NOMO-1 treated with dmso at 0.1 percent for 144 hours (cell line): ENCODE results near the gene URGCP.

Experiments
- DNase-seq: peaks from one replicate; lab custom pipeline; 2025; ENCODE audit not compliant: unreplicated experiment; lab: John Stamatoyannopoulos, UW

The URGCP gene

DNA sequence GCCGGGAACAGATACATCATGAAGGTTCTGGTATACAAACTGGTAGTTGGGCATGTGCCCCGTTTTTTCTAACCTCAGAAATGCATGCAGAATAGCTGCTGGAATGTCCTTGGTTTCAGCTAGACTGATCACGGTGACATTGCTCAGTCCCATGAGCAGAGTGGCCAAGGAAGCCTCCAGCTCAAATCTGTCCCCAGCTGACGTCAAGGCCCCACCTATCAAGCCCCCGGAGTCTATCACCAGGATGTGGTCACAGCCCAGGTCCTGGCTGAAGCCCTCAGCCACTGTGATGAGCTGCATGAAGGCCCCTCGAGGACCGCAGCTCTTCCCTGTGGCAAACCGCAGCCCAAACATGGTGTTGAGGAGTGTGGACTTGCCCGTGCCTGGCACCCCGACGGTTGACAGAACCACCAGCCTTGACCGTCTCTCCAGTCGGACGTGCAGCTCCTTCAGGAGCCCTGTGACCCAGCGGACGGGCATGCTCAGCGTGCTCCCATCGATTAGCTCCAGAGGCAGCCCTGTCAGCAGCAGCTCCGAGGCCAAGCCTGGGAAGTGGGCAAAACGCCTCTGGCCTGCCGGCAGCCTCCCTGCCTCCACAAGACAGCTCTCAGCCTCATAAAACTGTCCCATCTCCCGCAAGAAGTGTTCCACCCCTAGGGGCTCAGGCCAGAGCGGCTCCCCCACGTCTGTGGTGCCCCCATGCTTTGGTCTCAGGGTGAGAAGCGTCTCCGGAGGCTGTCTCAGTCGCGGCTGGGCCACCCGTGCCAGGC lies 29.2 kb downstream of the URGCP start:
- DNase-seq = no peak

DNA sequence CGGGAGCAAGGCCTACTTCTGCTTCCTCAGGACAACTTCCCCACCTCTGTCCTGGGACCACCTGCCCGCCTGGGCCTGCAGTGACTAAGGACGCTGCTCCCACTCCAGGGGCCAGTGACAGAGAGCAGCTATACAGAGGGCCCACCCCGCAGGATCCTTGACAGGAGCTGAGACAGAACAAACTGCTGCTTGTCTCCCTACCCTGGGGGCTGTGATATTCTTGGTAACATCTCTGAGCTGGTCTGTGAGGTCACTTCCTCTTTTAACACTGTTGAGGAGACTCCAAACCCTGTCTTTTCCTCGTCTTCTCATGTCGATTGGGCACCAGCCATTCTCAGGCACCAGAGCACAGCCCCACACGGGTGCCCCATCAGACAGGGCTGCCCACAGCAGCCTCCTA lies 30.2 kb downstream of the URGCP start:
- peak; percentile 50 for DNase-seq

DNA sequence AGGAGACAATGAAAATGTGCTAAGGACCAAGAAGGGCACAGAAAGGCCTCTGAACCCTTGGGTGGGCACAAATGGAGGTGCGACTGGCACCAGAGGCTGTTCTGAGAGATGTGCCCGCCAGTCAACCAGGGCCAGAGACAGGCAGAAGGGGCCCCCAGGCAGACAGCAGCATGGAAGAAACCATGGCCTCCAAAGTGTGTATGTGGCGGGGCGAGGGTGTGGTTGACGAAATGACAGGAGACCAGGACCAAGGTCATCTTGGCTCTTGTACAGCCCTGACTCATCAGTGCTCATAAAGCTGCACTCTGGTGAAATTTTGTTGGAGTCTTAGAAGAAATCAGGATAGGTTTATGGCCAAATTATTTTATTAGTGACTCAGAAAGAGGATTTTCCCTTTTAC lies 33.1 kb downstream of the URGCP start:
- DNase-seq = no peak

DNA sequence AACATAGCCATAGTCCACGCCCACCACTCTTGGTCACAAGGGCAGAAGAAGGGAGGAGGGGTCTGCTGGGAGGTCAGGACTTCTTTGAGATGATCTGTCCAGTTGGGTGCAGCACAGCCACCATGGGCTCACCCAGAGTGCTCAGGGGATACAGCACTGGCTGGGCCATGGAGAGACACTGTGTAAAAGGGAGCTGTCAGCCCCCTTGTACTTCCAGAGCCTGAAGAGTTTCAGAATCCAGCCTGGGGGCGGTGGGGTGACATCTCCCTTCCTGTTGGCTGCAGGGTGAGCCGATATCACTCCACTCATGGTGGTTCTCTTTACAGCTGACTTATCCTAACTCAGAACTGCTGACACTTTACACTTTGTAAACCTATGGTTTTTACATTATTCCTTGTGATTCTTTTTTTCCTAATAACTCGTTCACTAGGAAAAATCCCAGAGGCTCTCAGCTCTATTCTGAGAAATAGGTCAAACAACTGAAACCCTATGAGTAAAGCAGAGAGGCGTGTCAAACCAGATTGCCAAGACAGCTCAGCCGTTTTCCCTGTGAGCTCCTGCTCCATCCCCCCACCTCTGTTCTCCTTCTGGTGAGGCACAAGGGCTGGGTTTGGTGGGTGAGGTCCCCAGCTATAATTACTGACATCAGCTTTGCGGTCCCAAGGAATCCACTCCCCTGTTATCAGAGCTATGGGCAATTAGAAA lies 33.8 kb downstream of the URGCP start:
- DNase-seq = no peak

DNA sequence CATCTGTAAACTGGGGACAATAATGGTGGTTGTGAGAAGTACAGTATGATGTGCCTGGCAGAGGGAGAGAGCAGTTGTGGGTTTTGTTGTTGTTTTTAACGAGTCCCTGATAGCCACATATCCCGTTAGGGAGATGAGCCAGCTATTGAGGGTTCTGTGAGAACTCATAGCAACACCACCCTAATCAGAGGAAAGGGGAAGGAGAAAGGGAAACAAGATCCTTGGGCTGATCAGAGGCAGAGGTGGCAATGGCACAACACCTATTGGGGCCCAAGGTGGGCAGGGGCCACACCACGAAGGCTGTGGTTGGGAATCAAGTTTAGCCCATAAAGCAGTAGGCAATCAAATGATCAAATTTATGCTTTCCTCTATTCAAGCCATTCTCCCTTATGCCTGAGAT lies 35.3 kb downstream of the URGCP start:
- DNase-seq = no peak

DNA sequence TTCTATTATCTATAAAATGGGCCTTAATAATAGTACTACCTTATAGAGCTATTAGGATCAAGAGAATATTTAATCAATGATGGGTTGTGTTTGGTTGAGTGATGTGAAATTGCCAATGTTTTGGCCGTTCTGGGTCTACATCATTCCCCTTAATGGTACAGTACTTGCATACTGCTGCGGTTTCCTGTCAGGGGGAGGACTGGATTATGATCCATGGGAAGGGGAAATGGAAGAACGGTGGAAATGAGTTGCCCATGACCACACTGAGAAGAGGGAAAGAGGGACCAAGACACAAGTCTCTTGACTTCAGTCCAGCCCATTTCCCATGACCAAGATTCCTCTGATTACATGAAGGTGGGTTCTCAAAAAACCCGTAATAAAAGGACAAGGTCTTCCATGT lies 36.1 kb downstream of the URGCP start:
- no peak for DNase-seq

DNA sequence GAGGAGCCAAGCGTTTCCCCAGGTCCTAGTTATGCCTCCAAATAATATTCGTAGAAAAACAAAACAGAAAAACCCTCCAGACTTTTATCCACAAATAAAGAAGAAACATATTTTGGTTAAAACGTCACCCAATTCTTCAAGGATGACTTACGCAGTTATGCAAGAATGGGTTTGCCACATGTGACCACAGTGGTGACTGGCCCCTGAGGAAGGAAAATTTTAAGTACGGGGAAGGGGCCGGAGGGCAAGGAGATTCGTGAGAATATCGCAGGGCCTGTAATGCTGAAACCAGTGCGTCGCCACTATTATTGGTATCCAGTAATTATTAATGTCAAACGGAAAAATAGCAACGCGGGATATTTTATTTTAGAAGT lies 36.5 kb downstream of the URGCP start:
- peak; percentile 73 for DNase-seq

DNA sequence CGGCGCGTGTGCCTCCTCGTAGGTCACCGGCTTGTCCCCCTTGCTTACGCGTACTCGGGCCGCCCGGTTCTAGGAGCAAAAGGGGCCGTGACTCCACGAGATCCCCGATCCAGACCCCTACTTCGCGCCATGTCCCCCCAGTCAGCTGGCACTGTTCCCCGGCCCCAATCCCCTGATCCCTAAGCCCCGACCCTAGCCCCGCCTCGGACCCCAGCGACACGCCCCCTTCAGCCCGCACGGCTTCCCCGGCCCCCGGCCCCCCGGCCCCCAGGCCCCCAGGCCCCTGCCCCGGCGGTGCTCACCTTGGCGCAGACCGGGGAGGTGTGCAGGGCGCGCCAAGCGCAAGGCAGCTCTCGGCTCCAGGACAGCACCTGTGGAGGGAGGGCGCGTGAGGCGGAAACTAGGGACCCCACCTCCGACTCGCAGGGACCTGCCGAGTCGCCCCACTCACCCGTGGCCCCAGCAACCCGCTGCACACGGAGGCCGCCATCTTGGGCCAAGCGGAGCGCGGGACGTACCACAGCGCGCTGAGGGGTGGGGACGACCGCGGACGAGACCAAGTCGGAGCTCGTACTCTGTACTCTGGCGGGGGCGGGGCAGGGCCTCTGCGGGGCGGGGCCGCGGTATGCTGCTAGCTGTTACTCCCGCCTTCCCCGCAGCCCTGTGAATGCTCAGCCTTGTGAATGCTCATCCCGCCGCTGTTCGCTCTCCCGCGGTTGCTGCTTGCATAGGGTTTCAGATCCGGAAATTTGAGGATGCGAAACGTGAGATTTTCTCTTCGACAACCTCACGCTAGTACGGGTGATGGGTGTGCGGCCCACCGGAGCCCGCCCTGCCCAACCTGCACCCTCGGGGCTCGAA lies 37.2 kb downstream of the URGCP start, which contains the start of gene MRPS24:
TSS of gene MRPS24 (minus strand) at position 512 of the 861 bp plus-strand sequence. CDS start at position 490, 22 bp downstream.
- DNase-seq = peak; percentile 92

DNA sequence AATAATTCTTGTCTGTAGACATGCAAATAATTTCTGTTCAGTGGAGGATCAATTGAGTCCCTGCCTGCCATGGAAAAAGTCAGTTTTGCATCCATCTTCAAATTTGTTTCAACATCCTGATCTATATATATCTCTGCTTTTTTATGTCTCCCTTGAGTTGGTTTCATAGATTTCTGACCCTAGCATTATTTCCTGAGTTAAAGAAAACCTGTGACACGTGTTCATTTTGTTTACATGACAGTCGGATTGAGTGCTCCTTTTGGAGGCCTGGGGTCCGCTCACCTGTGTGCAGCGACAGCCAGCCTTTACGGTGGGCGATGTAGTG lies 37.8 kb downstream of the URGCP start:
- DNase-seq = no peak

DNA sequence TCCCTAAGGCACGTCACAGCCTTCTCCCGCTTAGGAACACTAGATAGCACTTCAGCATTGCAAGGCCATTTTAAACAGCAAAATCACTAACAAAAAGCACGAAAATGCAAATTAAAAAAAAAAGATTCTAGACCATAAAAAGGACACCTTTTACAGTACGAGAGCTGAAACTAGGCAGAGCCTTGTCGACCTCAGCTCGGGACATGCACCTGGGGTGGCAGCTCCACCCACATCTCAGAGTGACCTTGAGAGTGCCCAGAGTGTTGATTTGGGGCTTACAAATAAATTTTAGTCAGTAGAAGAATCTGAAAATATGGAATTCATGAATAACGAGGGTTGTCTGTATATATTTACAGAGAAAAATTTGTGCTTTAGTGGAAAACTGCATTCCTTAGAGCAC lies 38.2 kb downstream of the URGCP start:
- DNase-seq = no peak

DNA sequence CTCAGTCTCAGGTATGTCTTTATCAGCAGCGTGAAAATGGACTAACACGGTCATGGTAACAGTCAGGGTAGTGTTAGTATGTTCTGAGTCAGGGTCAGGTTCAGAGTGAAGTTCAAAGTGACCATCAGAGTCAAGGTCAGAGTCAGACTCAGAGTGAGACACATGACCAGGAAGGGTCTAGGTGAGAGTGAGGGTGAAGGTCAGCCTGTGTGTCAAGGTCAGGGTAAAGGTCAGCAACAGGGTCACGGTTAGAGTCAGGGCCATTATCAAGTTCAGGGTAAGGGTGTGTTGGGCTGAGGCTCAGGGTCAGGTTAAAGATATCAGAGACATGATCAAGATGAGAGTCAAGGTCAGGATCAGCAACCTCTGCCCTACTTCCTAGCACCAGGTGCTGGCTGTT lies 41.1 kb downstream of the URGCP start:
- no peak for DNase-seq

DNA sequence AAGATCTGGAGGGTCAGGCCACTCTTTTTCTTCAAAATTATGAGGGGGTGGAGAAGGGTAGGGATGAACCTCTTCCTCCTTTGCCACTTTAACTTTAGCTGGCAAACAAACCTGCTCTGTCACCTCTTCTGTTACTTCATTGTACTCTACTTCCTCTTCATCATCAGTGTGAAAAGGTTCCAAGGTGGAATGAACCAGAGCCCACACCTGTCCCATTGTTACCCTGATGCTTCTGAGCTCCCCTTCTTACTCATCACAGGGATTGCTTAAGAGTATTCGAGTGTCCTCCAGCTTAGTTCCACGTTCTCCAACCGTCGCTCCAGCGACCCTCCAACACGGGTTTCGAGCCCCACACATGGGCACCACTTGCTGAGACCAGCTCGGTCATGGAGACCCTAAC lies 42.3 kb downstream of the URGCP start:
- no peak for DNase-seq

DNA sequence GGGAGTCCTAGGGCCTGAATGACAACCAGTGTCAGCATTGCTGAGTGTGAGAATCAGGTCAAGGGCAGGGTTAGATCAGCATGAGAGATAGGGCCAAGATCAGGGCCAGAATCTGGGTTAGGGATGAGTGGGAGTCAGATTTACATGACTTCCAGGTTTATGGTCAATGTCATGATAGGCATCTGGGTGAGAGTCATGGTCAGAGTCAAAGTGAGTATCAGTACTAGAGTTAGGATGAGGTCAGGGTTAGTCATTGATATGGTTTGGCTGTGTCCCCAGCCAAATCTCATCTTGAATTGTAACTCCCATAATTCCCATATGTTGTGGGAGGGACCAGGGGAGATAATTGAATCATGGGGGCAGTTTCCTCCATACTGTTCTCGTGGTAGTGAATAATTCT lies 49.4 kb downstream of the URGCP start:
- DNase-seq = no peak

DNA sequence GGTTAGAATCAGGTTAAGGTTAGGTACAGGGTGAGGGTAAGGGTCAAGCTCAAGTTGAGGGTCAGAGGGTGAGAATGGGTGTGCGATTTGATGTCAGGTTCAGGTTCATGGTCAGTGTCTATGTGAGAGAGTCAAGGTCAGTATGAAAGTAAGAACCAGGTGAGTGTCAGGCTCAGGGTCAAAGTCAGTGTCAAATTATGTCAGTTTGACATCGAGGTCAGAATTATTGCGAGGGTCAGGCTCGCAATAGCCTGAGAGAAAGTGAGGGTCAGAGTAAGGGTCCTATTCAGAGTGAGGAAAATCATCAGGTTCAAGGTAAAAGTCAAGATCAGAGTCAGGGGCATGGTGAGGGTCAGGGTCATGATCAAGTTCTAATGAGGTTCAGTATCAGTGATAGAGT lies 50.1 kb downstream of the URGCP start:
- no peak for DNase-seq

DNA sequence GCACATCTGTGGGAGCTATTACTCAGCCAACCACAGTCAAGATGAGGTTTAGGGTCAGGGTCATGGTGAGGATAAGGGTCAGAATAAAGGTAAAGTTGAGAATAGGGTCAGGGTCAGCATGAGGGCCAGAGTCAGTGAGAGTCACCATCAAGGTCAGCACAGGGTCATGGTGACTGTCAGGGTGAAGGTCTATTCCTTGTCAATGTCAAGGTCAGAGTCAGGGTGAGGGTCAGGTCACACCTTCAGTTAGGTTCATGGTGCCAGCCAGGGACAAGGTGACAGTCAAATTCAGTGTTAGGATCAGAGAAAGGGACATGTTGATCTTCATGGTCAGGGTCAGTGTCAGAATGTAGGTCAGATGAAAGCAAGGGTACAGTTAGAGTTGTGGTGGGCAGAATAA lies 51.2 kb downstream of the URGCP start:
- DNase-seq = no peak

DNA sequence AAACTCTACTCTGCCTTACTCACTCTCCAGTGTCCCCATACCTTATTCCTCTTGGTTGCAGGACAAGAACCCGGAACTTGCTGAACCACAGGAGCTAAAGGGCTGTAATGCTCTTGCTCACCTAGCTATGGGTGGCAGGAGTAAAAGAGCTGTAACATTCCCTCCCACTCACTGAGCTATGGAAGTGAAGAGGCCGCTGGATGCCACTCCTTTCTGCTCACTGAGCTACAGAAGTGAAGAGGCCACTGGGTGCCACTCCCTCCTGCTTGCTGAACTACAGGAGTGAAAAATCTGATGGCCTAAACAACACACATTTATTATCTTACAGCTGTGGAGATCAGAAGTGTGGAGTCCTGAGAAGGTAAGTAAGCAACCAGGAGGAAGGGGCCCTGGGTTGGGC lies 54.6 kb downstream of the URGCP start:
- no peak for DNase-seq

DNA sequence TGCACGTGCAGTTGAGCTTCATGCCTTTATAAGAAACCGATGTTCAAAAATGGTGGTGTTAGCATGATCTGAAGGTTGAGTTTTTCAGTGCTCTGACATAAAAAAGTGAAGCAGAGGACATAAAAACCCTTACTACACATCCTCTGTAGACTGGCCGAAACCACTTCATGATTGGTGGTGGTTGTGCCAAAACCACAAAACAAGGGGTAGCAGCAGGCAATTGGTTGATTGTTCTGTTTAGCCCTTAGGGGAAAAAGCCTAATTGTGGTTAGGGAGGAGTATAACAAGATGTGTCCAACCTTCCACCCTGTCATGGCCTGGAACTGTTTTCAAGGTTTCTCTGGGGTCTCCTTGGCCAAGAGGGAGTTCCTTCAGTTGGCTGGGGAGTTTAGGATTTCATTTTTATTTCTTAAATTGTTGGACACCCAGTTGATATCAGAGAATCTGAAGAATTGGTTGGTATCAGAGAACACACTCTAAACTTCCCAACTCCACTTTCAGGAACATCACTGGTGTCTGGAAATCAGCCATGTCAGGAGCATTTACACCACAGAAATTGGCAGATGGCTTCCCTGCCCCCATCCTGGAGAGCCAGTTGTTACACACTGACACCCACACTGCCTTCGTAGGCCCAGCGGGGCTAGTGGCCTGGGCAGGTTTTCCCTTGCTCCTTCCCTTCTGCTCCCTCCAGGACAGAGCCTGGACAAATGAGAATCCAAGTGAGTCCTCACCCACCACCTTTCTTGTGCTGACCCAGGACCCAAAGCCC lies 55.9 kb downstream of the URGCP start:
- DNase-seq = peak; percentile 58

DNA sequence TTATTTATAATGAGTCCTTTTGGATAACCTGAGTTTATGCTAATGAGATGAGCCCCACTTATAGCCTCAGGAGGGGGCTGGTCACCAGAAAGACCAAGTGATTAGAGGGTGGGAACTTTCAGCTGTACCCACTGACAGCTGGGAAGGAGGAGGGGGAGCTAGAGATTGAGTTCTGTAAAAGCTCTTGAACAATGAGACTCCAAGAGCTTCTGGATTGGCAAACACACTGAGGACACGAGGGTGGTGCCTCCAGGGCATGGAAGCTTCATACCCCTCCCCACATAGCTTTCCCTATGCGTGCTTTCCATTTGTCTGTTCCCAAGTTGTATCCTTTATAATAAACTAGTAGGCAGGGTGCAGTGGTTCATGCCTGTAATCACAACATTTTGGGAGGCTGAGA lies 57.3 kb downstream of the URGCP start:
- no peak for DNase-seq

DNA sequence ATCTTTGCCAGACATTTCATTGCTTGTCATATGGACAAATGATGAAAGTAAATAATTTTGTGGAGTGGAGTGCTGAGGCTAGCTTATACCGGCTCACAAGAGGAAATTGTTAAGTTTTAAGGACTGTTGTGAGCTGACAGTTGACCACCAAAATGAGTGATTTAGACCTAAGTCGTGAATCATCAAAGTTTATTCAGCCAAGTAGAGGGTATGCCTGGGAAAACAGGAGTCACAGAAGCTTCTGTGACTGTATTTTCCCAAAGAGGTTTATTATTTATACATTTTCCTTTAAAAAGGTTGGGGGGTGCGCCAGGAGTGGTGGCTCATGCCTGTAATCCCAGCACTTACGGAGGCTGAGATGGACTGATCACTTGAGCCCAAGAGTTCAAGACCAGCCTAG lies 58.9 kb downstream of the URGCP start:
- DNase-seq = peak; percentile 24

DNA sequence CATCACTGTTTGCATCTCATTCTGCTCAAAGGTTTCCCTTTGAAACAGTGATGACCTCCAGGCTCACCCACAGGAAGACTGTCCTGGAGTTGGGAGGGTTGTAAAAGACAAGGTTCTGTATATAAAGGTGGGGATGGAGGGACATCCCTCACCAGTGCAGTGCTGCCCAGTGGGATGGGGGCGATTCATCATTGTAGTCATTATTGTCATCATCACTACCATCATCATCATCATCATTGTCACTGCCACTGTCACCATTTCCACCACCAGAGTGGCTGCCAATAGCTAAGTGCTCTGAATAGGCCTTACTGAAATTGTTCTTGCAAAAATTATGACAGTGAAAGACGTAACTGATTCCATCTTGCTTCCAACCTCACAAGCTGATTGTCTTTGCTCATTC lies 61.7 kb downstream of the URGCP start:
- DNase-seq = no peak

DNA sequence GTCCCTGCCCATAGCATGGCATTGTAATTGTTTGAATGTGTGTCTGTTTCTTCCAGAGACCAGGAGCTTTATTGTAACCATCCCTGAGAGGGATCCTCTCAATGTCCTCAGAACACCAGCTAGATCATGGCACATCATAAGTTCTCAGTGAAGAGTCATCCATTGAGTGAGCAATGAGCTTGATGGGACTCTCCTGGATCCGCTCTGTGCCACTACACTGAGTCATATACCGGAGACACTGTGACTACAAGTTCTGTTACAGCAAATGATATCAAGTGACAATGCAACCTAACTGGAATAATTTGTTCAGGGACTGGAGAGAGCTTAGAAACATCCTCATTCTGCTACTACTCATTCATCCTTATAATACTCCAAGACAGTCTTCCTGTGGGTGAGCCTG lies 62.1 kb downstream of the URGCP start:
- DNase-seq = no peak
